ENCODE measurements around the gene RAC2. TPM values are rescaled to one million over a fixed set of nuclear protein-coding genes. Genes with fewer than 3 reads are reported as not detected.

The RAC2 gene
- polyA plus RNA-seq, 2 of the 4 experiments (the other 2 are of a cell fraction) = 0.05 TPM; not detected in 1

DNA sequence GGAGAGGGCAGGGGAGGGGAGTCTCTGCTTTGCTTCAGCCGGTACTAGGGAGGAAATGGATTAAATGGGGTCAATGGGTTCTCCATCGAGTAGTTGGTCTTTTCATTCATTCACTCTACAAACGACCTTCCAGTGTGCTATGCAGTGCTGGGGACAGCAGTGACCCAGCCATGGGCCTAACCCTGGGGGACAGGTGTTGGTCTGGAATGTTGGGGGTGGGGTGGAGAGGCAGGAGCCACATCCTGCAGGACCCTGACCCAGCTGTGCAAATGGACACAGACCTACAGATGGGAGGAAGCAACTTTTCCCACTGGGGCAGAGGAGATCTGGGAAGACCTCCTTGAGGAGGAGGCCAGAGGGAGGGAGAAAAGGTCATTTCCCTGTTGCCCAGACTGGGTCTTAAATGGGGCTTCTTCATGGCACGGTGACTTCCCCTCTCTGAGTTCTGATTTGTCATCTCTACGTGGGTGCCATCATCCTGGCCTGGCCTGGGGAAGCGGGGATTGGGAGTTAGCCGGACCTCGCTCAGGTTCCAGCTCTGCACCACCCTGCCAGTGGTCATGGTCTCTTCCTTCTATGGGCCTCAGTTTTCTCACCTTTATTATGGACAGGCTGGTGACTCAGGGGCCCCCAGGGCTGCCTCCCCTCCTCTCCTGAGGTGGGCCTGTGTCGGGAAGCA, 40.2 kb upstream of the RAC2 start:
- TF ChIP-seq CBX8 (IDR thresholded peaks at IDR 0.05) (no peak), HDAC2 (IDR thresholded peaks at IDR 0.05) (no peak), EHF (CRISPR knock-in tag; IDR thresholded peaks at IDR 0.05) (no peak), CEBPB (IDR thresholded peaks at IDR 0.05) (no peak), MAFK (IDR thresholded peaks at IDR 0.05; ENCODE audit: partially characterized antibody) (no peak), RARB (CRISPR knock-in tag; IDR thresholded peaks at IDR 0.05) (no peak), JUN (IDR thresholded peaks at IDR 0.05) (no peak)
- no peaks in the 10 kb centered on the region for H3K4me1 ChIP-seq
- no peak for DNase-seq (ENCODE audit: low read depth in 1 of 2, low spot score in 1 of 2)
- H3K27ac ChIP-seq = no peak overlapping the region
- CTCF ChIA-PET = interaction anchor here (1.9 kb wide), 1 partner anchor 24 kb away, joined by 4 read pairs; no protein-coding TSS in a partner anchor
- FAIRE-seq = no peak
- WGBS (ENCODE audit: missing lambda C conversion rate) = 69% methylated on average over 6 of the region's 9 CpGs
- no peak for ATAC-seq
- H3K4me3 ChIP-seq = no peak overlapping the region
- H3K4me2 ChIP-seq = no peak overlapping the region
- H3K9me3 ChIP-seq = no peaks in the 10 kb centered on the region
- POLR2A ChIA-PET = no interaction called here

DNA sequence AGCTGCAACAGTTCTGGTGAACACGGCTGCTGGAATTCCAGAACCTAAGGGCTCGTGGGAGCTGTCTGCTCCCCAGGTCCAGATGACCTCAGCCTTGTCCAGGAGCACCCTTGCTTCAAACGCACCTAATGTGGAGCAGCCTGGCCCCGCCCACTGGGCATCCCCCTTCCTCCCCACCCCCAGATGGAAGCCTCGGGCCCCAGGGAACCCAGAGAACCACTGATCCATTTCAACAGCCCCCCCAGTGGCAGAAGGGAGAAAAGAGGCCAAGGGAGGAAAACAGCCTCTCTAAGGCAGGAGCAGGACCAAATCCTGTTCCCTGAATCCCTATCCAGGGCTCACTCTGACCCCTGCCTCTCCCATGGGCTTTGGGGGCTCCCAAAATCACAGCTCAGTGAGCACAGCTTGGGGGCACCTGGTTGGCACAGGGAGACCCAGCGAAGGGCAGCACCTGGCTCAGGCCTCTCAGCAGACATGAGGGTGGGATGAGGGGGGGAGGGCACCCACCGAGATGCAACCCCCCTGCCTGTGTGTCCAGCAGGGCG, 39.4 kb upstream of the RAC2 start:
- ChIA-PET CTCF (interaction anchor here (1.9 kb wide), 1 partner anchor 23 kb away, joined by 4 read pairs; no protein-coding TSS in a partner anchor), POLR2A (no interaction called here)
- no peak overlapping the region for H3K4me2 ChIP-seq
- no peak overlapping the region for H3K4me3 ChIP-seq
- TF ChIP-seq TFCP2L1 (CRISPR knock-in tag; IDR thresholded peaks at IDR 0.05) (no peak), RARB (CRISPR knock-in tag; IDR thresholded peaks at IDR 0.05) (no peak), CEBPB (IDR thresholded peaks at IDR 0.05) (no peak), NPAS2 (CRISPR knock-in tag; IDR thresholded peaks at IDR 0.05; ENCODE audit: borderline replicate concordance) (no peak), HOXB5 (CRISPR knock-in tag; IDR thresholded peaks at IDR 0.05) (no peak), RFX5 (IDR thresholded peaks at IDR 0.05) (no peak), HEYL (CRISPR knock-in tag; IDR thresholded peaks at IDR 0.05) (no peak), SMC3 (IDR thresholded peaks at IDR 0.05) (no peak), CBX8 (IDR thresholded peaks at IDR 0.05) (no peak), CBX2 (IDR thresholded peaks at IDR 0.05; ENCODE audit: borderline replicate concordance, low read depth) (no peak)
- TF ChIP-seq, protein P1, sequence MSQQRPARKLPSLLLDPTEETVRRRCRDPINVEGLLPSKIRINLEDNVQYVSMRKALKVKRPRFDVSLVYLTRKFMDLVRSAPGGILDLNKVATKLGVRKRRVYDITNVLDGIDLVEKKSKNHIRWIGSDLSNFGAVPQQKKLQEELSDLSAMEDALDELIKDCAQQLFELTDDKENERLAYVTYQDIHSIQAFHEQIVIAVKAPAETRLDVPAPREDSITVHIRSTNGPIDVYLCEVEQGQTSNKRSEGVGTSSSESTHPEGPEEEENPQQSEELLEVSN (IDR thresholded peaks at IDR 0.05; ENCODE audit: borderline replicate concordance, low read depth) = no peak
- TF ChIP-seq, protein P2, sequence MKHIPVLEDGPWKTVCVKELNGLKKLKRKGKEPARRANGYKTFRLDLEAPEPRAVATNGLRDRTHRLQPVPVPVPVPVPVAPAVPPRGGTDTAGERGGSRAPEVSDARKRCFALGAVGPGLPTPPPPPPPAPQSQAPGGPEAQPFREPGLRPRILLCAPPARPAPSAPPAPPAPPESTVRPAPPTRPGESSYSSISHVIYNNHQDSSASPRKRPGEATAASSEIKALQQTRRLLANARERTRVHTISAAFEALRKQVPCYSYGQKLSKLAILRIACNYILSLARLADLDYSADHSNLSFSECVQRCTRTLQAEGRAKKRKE (CRISPR knock-in tag; IDR thresholded peaks at IDR 0.05; ENCODE audit: low read depth) = no peak
- H3K9me3 ChIP-seq = no peaks in the 10 kb centered on the region
- DNase-seq (ENCODE audit: low read depth in 1 of 2, low spot score in 1 of 2) (no peak), FAIRE-seq (no peak), ATAC-seq (no peak; a peak in 1 of 6 replicates)
- H3K4me1 ChIP-seq = no peaks in the 10 kb centered on the region
- no peak overlapping the region for H3K27ac ChIP-seq
- 85% methylated on average over 2 of the region's 8 CpGs for WGBS (ENCODE audit: missing lambda C conversion rate)

DNA sequence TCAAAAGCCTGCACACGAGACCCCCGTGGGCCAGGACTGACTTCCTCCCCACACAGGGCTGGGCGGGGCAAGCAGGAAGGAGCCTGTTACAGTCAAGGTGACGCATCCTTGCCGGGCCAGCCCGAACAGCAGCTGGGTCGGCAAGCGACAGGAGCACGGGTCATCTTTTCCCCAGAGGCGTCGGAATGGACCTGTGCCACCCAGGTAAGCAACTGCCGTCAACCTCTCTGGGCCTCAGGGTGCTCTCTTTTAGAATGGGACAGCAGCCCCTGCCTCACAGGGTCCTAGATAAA, 38.3 kb upstream of the RAC2 start, which contains the start of gene CYTH4:
CYTH4 (plus strand) TSS at position 124 of the 293 bp plus-strand sequence; CDS start at position 186, 62 bp downstream.
- WGBS (ENCODE audit: missing lambda C conversion rate) = 64% methylated on average over 6 of the region's 12 CpGs
- no peak within 1 kb of the TSS for H3K4me2 ChIP-seq
- no peak for DNase-seq (ENCODE audit: low read depth in 1 of 2, low spot score in 1 of 2)
- ChIA-PET POLR2A (no interaction called here), CTCF (interaction anchor here (1.4 to 1.7 kb wide), 2 partner anchors 21 to 23 kb away, joined by 6 read pairs; no protein-coding TSS in a partner anchor)
- H3K4me1 ChIP-seq = no peaks in the 10 kb centered on the region
- H3K27ac ChIP-seq = no peak within 1 kb of the TSS
- no peak within 1 kb of the TSS for H3K4me3 ChIP-seq
- H3K9me3 ChIP-seq = no peaks in the 10 kb centered on the region
- no peak for ATAC-seq
- TF ChIP-seq SREBF2 (IDR thresholded peaks at IDR 0.05) = no peak
- TF ChIP-seq, protein P3, sequence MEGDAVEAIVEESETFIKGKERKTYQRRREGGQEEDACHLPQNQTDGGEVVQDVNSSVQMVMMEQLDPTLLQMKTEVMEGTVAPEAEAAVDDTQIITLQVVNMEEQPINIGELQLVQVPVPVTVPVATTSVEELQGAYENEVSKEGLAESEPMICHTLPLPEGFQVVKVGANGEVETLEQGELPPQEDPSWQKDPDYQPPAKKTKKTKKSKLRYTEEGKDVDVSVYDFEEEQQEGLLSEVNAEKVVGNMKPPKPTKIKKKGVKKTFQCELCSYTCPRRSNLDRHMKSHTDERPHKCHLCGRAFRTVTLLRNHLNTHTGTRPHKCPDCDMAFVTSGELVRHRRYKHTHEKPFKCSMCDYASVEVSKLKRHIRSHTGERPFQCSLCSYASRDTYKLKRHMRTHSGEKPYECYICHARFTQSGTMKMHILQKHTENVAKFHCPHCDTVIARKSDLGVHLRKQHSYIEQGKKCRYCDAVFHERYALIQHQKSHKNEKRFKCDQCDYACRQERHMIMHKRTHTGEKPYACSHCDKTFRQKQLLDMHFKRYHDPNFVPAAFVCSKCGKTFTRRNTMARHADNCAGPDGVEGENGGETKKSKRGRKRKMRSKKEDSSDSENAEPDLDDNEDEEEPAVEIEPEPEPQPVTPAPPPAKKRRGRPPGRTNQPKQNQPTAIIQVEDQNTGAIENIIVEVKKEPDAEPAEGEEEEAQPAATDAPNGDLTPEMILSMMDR (IDR thresholded peaks at IDR 0.05) = no peak
- no peak for FAIRE-seq
